Right renal cortex interstitium (tissue), 3 donors: Measurements from ENCODE around the gene AOPEP. TPM values are rescaled to one million over a fixed set of nuclear protein-coding genes. Genes with fewer than 3 reads are reported as not detected.
A peak's percentile ranks its signal among the peaks of the same experiment; 100 is the strongest.

ENCODE experiments used
- DNase-seq, 3 donors: peaks; one replicate each; pipeline ENCODE4 v3.0.0-alpha.2; 2013; ENCODE audit warnings: low read depth in 3 of 3, low spot score in 2 of 3
- polyA plus RNA-seq, 3 donors: library from polyadenylated mRNA; unstranded; fragments of 120-200 nt; gene quantifications; one replicate each; pipeline ENCODE4 v1.2.1, GENCODE V29; 2013; ENCODE audit not compliant: insufficient read length in 3 of 3

Gene AOPEP
- polyA plus RNA-seq, 3 donors: 47.3 to 58.7 (median 51.8) TPM

DNA sequence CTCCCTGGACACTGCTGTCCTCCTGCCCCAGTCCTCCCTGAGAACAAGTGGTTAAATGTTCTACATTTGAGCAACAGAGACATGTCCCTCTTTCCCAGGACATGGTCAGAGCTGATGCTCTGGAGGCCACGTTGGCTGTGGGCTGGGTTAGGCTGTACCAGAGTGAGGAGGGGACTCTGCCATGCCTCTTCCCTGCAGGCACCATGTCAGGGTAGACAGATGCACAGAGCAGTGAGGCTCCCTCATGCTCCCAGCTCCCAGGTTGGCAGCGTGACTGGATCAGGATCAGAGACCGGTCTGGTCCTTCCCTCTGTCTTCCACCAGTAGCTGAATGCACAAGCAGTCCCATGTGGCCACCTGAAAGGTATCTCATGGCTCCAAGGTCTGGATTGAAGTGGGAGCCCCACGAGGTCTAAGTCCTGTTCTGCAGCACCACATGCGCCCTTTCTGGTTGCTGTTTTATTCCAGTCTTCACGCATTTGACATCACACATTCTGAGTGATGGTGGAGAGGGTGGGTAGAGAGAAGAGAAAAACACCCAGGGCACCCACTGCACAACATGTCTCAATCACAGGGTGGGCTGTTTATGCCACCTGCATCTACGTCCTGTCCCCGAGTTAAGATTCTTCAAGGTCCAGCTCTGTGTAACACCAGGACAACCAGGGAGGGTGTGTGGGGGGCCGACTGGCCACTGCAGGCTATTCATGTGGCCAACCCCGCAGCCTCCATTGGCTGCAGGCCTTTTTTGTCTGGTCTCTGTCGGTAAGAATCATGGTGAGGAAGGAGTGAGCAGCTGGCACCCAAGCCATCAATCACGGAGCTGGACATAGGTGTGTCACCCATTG is 386.2 kb downstream of the AOPEP start:
- DNase-seq: no peak

GRCh38 chr9:95115104-95115503 is 388.6 kb downstream of the AOPEP start:
- no peak for DNase-seq

GRCh38 chr9:95116002-95116807 is 389.7 kb downstream of the AOPEP start:
- no peak for DNase-seq

- no peak for DNase-seq
Measured at GRCh38 chr9:95116808-95117204, 390.3 kb downstream of the AOPEP start.

DNA sequence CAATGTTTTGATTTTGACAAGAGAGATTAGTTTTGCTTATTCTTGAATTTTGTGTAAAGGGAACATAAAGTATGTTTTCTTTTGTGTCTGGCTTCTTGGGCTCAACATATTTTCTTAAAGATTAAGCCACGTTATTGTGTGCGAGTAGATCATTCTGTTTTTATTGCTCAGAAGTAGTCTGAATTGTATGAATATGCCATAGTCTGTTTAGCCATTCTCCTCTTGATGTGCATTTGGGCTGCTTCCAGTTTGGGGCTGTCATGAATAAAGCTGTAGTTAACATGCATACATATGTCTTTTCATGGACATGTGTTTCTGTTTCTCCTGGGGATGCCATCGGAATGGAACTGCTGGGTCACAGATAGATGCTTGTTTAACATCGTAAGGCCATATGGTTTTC is 392.1 kb downstream of the AOPEP start:
- no peak for DNase-seq

DNA sequence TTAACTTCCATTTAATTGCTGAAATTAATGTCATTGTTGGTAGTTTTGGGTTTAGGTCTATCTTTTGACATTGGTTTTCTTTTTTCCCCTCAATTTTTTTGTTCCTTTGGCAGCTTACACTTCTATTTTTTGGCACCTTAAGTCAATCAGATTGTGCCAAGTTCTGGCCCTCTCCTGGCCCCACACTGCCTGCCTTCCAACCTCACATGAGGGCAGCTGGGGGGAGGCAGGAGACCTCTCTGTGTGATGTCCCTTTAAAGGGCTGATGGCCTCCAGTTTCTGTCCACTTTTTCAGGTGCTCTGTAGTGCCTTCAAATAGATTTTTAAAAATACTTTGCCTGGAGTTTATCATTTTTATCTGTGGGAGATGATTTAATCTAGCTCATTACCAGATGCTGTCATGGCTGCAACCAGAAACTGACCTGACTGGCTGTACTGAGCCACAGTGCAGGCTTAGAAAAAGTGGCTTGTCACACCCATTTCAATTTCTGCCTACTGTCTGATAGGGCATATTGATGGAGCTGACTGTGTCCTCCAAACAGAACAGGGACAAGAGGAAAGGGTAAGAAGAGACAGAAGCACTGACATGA is 394.4 kb downstream of the AOPEP start:
- no peak for DNase-seq

GRCh38 chr9:95124582-95125367 is 398.3 kb downstream of the AOPEP start:
- DNase-seq: no peak

- DNase-seq: no peak
Measured at GRCh38 chr9:95125652-95126051, 399.2 kb downstream of the AOPEP start.

DNA sequence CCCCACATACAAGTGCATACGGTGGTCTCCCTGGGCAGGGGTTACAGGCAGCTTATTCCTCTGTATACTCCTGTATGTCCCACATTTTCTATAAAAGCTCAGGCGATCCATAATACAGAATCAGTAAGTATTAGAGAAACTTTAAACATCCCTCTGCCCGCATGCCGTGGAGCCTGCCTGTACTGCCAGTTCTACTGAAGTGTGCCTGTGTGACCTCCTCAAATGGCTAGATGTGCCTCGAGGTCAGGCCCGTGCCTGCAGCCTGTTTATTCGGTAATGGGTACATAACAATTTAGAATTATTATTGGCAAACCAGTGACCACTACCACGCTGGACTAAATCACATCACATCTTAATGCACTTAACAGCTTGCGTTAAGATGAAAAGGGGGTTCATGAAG is 400.2 kb downstream of the AOPEP start:
- no peak for DNase-seq

DNA sequence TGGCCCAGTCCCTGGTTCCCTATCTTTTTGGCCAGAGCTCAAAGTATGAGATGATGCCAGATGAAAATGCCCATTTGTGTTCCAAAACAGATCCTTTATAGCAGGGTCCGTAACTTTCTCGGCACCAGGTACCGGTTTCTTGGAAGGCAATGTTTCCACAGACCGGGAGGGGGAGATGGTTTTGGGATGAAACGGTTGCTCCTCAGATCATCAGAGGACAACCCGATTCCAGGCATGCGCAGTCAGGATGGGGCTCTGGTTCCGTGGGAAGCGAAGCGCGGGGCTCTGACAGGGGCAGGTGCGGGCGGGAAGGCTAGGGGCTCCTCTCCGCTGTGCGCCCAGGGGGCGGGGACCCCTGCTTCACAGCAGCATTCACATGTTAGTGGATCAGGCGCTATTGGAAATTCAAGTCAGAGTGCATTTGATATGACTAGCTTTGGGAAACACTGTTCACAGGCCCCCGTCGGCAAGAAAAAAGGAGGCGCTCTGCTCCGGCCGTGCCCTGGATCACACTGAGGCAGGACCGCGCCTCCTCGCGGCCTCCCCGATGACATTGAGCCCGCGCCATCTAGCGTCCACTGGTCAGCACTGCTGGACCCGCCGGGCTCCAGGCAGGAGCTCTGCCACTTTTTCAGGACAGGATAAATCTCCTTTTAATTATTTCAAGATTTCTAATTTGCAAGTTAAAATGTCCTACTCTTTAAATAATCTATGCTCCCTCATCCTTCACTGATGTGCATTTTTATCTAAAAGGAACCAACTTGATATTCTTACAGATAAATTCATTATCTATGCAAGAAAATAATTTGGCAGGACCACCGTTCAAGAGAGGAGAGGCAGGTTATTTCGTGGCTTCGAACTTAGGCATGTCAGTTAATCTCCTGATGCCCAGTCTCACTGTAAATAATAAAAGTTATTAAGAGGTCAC is 401.0 kb downstream of the AOPEP start:
- peak in 2 of 3 donors; percentile 47 to 68 for DNase-seq

- DNase-seq: no peak
Measured at GRCh38 chr9:95128177-95128524, 401.7 kb downstream of the AOPEP start.

DNA sequence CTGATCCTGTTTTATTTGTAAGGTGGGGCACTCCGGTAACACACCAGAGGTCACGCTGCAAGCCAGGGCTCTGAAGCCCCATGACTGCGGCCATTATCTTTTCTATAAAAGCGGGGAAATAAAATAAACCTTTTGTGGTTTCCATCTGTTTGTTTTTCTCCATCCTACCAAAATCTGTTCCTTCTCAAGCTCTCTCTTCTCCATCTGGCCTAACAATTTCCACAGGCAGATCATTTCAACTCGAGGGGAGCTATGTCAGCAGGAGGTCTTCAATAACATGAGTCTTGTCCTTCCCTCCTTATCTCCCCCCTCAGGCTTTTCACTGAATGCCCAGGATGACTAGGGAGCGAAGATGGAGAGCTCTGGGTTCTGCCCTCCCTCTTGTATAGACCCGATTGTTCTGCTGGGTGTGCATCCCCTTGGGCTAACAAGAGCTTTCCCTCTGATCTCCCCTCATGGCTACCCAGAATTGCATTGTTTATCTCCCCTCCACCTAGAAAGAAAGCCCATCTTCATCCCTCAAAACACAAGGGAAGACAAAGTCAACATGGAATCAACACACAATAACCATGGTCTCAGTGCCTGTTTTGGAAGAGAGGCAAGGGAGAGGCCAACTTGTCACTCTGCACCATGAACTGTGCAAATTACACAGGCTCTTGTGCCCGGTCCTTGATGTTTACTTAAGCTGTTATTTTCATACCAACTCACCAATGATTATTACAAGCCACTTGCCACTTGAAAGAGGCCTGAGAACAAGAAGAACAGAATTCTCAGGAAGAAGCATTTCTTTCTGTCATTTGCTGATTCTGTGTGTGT is 403.2 kb downstream of the AOPEP start:
- DNase-seq: no peak

GRCh38 chr9:95130484-95130883 is 404.0 kb downstream of the AOPEP start:
- DNase-seq: no peak

- DNase-seq: peak; percentile 57 to 70 (median 61)
Measured at GRCh38 chr9:95131023-95131943, 404.8 kb downstream of the AOPEP start.

DNA sequence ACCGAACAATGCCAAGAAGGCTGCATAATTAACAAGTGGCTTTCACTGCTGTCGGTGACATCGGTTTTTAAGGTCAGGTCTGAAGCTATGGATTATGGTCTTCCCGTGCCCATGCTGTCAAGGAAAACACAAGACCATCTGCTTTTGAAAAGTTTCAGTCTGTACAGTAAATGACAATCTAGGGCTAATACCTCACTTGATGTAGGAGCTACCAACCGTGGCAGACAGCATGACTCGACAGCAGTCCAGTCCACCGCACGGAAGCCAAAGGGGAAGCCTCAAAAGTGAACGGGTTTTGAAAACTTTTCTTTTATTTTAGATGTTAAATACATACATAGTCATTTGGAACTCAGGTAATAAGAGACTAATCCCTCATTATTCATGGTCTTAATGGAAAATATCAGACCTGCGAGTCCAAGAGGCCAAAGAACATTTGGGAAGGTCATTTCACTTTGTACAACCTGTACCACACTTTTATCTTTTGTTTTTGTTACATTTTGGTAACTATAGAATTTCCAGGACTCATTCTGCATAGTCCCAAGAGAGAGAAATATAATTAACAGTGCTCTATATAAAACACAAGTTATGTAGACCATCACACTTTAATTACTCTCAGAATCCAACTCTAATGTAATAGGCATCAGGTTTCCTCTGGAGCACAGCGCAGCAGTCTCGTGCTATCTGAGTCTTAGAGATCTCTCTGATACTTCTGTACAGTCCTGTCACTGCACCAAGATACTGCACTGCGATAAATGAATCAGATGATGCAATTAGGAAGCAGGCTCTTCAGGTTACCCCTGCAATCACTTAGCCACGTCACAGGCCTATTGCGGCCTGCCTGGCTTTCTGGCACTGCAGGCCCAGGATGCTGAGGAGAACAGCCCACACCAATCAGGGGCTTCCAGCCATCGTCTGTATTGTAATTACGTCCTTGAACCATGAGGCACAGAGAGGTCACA is 406.1 kb downstream of the AOPEP start:
- DNase-seq: no peak

DNA sequence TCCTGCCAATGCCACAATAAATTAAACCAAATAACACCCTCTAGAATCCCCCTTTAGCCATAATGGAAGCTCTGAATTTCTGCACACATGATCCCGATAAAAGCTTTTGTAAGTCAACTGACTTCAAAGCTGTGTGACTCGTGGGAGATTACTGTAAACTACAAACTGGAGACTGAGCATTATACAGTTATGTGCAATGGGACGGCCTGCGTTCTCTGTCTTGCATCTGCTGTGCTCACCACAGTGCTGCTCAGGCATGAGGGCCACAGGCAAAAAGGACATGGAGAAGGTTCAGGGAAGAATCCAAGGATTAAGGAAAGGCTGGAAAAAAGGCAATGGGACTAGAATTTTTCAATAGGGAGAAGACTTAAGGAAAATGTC is 406.8 kb downstream of the AOPEP start:
- no peak for DNase-seq

DNA sequence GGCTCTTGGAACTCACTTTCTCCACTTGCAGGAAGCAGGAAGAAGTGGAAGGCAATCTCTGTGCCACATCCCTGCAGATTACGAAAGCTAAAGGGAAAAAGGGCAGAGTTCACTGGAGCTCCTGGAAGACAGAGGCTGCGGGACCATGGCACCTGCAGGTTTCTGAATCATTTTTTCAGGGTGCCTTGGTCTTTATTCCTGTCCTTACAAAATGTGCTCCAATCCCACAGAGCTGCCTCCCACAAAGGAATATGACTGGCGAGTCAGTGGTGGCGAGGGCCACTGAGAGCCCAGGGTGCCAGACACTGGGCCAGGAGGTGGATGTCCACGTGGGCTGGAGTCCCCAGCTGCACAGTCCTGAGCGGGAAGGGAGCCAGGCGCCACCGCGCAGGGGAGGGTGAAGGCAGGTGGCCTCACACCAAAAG is 408.0 kb downstream of the AOPEP start:
- no peak for DNase-seq
